Activated CD4-positive, CD25-positive, alpha-beta regulatory T cell treated with anti-CD3 and anti-CD28 coated beads, Interleukin-2, amount 50 U/mL, for 72 hours (primary cell): ENCODE data around the gene POLD2.
"Not testable (repeated sequence)": the region's sequence is repeated elsewhere in the genome, so short reads cannot be mapped to it uniquely, and the experiment has no call there.

Experiments
- DNase-seq: peaks from one replicate; pipeline ENCODE4 v3.0.0; 2021

POLD2 gene

DNA sequence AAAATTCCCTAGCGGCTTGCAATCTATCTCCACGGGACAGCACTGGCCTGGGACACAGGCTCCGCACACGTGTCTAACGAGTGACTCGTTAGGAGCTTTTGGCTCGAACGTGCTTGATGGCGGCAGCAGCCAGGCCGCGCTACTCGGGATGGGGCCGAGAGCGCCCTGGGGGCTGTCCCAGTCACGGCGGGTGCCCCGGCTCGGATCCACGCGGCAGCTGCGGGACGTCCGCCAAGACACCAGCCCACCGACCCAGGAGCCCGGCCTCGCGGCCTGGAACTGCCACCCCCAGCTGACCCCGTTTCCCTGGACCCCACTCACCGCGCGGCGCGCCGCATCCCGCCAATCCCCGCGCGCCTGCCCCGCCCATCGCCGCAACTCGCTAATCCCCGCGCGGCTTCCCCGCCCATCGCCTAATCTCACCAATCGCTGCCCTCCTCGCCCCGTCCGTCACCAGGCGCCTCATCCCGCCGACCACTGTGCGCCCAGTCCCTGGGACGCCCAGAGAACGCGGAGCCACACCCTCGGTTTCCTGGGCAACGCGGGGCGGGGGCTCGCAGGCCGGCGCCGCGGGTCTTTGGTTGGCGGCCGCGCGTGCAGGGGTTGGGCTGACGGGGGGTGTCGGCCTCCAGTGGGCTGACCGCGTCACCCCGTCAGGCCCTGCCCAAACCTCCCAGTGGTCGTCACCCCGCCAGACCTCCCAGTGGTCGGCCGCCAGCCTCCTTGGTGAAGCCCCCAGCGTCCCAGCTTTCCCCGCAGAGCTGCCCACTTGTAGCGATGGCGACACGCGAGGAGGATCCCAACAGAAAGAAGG is at the start of gene POLD2:
POLD2 (minus strand) TSS at position 359 of the 814 bp plus-strand sequence. CDS start 1,495 bp downstream, outside the sequence.
- DNase-seq = peak; percentile 97

DNA sequence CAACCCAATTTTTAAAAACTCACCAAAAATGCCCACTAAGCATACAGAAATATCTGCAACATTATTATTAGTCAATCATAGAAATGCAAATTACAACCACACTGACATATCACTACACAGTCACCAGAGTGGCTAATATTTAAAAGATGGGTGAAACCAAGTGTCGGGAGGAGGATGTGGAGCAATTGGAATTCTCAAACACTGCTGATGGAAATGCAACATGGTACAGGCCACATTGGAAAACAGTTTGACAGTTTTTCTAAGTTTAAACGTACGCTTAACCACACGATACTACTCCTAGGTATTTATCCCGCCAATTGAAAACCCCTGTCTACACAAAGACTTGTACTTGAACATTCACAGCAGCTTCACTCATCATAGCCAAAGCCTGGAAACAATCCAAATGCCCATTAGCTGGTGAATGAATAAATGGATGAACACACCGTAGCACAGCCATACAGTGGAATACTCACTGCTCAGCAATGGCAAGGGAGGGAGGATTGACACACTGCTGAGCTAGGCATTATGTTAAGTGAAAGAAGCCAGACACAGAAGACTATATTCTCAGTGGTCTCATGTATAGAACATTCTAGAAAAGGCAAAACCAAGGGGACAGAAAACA is 49.6 kb upstream of the POLD2 start:
- no peak for DNase-seq

DNA sequence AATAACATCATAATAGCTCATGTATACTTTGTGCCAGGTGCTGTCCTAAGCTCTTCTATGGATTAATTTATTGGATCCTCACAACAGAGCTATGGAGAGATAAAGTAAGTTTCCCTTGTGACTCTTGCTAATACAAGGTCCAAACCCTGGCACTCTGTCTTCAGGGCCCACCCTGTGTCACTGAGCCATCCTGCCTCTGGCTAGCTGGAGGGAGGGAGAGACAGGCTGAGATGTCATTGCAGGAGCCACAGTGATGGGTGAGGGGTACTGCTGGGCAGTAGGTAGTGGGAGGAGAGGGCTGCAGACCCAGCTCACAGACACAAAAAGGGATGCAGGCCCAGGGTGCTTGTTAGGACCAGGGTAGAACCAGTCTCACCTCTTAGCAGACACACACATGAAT is 49.0 kb upstream of the POLD2 start:
- no peak for DNase-seq

DNA sequence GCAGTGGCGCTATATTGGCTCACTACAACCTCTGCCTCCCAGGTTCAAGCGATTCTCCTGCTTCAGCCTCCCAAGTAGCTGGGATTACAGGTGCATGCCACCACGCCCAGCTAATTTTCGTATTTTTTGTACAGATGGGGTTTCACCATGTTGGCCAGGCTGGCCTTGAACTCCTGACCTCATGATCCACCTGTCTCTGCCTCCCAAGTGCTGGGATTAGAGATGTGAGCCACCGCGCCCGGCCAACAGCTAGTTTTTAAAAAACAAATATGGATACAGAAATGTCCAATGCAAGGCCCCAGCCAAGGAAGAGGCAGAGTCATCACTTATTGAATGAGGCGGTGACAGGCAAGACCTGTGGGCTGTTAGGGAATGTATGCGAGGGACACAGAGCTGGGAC is 48.6 kb upstream of the POLD2 start:
- not testable (repeated sequence) for DNase-seq

DNA sequence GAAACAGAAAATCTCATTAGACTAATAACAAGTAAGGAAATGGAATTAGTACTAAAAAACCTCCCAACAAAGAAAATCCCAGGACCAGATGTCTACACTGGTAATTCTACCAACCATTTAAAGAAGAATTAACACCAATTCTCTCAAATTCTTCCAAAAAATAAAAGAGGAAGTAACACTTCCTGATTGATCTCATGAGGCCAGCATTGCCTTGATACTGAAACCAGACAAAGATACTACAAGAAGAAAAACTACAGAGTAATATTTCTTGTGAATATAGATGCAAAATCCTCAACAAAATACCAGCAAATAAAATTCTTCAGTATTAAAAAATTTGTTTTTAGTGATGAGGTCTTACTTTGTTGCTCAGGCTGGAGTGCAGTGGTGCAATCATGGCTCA is 44.6 kb upstream of the POLD2 start:
- no peak for DNase-seq

DNA sequence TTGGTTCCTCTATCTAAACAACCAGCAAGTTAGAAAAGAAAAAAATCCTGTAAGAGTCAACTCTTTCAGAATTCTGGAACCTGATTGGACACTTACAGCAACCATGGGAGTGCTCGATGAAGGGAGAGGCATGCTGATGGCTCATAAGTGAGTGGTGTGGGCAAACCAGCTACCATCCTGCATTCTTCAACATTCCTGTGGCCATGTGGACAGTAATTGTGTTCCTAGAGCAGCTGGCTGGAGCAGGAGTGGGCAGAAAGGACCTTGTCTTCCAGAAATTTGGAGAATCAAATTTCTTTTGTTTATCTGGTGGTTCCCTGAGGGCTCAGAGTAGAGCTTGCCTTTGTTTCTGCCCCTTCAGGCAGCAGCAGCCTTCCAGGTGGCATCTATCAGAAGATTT is 40.2 kb upstream of the POLD2 start:
- no peak for DNase-seq

DNA sequence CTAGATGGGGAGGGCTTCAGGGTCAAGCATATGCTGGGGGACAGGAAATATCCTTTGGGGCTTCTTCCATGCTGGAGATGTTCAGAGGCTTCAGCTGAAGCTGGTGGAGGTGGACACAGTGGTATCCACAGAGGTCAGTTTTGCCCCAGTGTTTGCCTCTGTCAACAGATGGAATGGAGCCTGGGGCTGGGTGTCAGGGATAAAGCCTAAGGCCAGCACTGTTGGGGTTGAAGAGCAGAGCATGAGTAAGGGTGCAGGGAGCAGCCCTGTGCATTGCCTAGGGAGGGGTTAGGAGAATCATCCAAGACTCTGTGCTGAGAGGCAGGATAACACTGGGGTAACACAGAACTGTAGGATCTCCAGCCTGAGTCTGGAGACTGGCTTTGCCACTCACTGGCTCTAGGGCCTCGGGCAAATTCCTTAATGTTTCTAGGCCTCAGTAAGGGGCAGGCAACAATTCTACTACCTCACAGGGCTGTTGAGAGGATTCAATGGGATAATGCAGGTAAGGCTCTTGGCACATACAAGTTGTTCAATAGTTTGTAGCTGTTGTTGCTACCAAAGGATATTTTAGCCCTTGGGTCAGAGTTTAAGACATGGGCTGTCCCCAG is 39.5 kb upstream of the POLD2 start:
- no peak for DNase-seq

DNA sequence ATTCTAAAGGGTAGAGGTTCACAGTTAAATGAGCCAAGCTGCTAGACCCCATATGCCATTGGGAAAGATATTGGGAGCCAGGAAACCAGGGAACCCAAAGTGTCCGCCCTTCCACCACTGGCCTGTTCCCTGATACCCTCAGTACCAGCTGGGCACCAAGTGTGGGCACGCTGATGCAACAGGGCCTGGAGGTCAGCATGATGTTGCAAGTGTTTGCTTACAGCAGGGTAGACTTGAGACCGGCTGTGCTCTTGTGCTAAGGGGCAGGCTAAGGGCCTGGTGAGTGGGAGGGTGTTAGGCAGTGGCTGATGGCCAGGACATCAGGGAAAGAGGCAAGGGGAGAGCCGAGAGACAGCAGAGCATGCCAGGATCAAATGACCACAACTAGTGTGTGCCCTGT is 38.8 kb upstream of the POLD2 start:
- DNase-seq = peak; percentile 11

DNA sequence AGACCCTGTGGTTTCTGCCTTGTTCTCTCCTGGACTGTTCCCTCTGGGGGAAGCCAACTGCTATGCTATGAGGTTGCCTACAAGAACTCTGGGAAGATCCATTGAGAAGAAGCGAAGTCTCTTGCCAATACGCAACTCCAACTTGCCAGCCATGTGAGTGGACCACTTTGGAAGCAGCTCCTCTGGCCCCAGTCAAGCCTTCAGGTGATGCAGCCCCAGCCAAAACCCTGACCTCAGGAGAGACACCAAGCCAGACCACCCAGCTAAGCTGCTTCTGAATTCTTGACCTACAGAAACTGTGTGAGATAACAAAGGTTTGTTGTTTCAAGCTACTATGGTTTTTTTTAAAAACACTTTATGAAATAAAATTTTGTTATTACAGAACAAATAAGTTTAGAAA is 38.0 kb upstream of the POLD2 start:
- peak; percentile 11 for DNase-seq

DNA sequence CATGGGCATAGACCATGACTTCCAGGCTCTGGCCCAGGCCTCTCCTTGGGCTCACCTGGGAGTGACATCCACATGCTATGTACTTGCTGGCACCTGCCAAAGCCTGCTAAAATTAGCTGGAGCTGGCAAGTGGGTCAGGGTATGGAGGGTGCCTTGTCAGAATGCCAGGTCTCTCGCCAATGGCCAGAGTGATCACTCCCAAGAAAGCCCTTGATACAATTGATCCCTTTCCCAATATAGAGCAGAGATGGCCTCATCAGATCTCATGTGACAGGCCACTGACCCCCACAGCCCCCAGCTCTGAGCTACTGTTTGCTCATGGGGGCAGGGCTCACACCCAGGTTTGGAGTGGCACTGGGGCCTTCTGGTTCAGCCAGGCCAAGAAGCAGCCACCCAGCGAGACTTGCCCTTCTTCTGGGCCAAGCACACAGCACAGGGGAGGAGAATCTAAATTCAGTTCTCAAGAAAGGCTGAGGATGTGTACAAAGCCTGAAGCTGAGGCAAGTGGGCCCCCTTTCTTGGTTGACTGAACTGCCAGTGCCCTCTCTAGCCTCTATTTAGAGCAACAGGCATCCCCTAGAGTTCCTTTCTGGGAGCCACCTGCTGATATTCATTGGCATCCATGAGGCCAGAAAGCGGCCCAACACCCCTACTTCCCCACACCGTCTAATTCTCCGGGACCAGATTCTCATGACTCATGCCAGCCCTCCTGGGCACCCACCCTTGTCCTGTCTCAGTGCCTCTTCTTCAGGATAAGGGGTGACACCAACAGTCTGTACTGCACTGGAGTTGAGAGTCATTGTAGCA is 36.7 kb upstream of the POLD2 start:
- no peak for DNase-seq

DNA sequence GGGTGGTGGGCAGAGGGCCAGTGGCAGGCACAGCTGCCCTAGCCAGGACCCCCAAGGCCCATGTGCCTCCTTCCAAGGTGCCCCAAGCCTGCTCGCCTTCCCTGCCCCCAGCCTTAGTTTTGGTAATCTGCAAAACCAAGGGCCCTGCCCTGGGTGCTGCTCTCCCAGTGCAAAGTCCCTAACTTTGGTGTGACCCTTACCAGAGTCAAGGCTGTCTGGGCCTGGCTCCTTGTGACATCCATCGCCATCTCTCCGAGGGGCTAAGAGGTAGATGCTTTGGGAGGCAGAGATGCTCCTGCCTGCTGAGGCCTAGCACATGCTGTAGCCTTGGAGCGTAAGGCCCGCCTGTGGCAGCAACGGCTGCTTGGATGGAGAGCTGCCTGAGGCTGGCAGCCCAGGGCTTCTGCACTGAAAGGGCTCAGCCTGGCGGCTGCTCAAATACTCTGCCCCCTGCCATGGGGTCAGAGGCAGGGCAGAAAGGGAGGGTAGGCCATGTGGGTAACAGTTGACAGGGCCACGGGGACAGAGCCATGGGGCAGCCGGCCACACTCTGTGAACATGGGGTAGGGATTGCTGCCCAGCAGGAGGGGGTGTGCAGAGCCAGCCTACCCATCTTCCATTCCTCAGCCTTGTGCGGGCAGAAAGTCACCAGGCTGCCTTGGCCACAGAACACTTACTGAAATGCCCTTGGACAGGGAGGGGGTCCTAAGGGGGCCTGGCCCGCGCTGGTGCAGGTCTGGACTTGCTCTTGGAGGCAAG is 35.7 kb upstream of the POLD2 start:
- no peak for DNase-seq

DNA sequence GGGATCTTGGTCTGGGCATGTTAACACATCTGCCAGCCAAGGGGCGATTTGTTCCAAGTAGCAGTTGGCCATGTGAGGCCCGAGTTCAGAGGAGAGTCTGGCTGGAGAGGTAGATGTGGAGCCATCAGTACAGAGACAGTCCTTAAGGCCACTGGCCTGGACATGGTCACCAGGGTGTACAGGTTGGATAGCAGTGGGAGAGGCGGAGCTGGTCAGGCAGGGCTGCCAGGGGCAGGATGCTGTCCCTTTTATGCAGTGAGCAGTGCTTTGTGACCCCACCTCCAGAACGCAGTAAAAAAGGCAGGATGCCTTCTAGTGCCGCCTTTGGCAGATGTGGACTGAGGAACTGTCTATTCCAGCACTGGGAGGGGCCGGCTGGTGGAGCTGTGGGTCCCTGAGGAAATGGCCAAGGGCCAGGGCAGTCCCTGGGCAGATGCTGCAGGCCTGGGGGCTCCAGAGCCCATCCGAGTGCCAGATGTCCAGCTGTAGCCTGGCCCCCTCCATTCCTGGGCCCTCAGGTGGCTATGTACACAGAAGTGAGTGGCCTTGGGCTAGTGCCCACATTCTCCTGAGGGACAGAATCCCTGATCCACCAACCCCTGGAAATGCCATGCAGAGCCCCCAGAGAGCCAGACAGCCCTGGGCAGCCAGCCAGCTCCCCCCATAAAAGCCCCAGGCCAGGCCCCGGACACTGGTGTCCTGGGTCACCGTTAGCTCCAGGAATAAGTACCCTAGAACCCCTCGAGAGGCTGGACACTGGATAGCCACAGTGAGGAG is 34.9 kb upstream of the POLD2 start:
- no peak for DNase-seq

DNA sequence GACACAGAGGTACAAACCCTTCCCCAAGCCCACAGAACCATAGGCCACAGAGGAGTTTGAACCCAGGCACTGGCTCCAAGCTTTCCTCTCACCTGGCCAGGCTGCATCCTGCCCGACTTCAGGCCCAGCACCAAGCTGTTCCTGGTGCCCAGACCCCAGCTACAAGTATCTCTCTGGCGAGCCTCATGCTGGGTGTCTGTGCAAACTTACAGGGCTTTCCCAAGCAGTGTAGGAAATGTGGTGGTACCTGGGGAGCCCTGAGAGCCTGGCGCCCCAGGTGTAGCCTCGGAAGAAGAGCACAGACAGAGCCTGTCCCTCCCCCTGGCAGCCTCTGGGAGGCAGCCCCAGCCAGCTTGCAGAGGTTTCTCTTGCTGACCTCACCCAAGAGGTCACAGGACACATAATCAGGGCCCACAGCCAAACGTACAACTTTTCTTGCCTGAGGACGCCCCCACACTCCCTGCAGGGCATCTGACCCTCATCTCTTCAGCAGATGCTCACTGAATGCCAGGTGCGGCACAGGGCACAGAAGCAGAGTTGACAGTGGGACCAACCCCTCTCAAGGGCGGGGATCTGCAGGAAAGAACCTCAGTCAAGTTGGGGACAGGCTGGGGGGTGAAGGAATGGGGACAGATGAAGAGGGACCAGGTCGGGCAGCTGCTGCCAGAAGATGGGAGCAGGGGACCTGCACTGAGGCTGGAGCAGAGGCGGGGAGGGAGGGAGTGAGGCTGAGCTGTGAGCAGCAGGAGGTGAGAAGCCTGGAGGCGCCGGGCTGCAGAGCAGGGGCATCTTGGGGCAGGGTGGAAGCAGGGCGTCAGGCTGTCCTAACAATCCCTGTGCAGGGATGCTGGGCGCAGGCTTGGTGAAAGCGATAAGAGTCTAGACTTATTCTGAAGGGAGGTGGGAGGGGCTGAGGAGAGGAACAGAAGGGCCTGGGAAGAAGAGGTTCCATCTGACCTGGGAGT is 34.0 kb upstream of the POLD2 start:
- DNase-seq = no peak

DNA sequence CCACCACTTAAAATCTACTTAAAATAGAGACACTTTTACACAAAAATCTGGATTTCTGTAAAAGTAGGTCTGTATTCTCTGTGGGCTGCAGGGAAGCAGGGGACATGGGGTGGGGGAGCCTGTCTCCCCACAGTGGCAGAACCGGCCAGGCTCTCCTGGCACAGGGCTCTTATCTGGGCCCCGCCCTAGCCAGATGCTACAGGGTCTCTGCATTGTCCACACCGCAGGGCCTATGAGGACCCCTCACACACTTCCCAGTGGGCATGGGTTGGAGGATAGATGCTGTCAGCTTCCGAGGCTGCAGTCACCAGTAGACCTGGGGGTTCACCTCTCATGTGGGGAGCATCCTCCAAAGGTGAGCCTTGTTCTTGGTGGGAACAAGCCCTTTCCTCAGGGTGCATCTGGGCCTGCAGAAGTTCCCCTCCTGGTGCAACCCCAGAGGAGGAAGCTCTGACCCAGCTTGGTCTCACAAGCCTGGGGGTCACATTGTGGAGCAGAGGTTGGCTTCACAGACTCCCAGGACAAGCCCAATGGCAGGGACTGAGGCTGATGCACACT is 33.2 kb upstream of the POLD2 start:
- DNase-seq = peak; percentile 11

DNA sequence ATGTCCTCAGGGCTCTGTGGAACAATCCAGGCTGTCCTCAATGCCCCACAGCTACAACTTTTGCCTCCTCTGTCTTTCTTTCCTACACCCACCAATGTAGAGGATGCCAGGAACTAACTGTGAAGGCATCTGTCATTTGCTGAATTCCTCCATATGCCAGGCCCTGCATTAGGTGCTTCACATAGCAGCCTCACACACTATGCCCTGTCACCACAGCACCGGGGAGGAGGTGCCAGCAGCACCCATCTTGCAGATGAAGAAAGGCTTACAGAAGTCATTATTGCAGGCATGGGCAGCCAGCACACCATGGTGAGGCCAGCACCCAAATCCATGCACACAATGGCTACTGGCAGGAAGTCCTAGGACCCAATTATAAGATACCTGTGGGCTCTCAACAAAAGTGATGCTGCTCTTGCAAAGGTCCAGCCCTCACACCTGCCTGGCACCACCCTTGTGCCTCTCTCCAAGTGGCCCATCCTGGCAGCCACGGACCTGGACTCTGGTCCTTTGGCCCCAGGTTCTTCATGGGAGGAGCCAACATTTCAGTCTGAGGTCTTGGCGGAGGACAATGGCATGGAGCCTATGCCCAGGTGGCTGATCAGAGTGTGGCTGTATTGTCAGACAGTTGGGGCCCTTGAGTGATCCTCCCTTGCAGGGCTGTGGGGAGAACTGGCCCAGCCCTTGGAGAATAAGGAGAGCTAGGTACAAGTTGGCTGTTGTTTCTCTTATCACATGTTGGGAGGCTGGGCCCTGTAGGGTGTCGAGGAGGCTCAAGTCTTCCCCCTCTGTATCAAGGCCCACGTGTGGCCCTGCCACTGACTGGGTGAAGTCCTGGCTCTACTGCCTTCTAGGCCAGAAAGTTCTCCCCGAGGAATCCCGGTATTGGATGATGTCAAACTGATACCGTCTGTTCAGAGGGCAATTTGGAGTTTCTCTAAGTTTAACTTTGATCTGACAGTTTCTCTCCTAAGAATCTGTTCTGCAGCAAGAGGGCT is 32.1 kb upstream of the POLD2 start:
- peak; percentile 15 for DNase-seq

DNA sequence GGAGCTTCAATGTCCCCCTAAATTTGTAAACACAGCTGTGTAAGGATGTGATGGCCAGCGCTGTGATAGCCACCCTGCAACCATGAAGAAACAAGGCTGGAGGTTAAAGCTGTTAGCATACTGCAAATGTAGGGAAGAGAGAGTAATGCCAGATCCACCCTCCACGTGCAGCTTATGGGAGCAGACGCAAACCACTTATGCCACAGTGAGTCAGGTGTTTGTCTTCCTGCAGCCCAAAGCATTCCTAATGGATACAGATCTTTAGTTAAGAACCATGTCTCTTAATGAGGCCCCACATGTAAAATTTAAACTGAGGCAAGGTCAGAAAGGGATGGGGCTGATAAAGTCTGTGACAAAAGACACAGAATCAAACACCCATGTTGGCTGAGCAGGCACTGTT is 31.4 kb upstream of the POLD2 start:
- DNase-seq = peak; percentile 14

DNA sequence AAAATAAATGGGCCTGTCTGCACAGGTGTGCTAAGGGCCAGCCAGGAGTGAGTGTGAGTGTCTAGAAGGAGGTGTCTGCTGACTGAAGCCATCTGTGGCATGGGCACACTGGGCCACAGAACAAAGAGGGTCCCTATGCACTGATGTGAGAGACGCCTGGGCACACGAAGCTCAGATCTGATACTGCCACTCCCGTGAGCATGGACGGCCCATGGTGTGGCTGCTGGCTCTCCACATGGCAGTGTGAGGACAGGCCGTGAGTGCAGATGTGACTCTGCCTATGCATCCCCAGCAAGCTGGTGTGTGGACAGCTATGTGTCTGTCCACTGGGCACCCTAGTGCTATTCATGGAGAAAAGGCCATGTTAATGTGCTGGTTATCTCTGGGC is 30.6 kb upstream of the POLD2 start:
- DNase-seq = no peak

DNA sequence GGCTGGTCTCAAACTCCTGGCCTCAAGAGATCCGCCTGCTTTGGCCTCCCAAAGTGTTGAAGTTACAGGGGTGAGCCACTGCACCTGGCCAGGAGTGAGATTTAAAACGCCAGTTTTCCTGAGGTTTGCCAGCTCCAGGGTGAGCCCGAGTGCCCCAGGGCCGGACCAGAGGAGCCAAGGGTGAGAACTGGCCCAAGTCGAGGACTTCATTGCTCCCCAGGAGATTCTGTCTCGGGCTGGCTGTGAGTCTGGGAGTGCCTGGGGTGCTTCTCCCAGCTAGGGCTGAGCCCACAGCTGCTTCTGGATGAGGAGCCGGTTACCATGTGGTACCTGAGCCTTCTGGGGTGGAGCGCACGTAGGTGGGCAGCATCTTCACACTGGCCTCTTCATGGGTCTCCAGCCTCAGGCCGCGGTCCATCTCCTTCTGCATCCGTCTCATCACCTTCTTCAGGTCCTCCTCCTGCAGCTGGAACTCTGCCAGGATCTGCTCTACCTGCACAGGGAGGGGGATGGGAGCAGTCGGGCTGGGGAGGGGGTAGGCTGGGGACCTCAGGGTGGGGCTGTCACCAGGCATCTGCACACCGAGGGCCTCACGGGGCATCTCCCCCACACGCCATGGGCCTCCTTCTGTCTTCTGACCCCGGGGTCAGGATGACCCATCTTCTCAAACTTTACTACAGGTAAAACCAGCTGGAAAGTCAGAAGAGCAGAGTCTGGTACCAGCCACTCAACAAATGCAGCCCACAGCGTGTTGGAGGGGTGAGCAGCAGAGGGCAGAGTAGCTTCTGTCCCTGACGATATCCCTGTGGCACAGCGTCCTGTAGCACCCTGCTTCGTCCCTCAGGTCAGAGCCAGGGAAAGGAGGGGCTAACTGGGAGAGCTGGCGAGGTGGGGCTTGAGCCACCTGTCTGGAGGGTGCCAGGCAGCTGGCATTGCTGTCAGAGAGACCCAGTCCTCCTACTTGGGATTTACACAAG is 29.9 kb upstream of the POLD2 start:
- DNase-seq = peak; percentile 26
